Mesendoderm (in vitro differentiated cells): ENCODE measurements around the gene CLEC18A.
"Not testable (repeated sequence)": the region's sequence is repeated elsewhere in the genome, so short reads cannot be mapped to it uniquely, and the experiment has no call there.

ENCODE experiments used
- DNase-seq: peaks from one replicate; pipeline ENCODE4 v3.0.0; 2013
- H2AK5ac ChIP-seq: 2 replicates; pipeline ENCODE4 v1.6.1; 2013; ENCODE audit warnings: low read length, inconsistent platforms
- H2BK120ac ChIP-seq: 2 replicates; pipeline ENCODE4 v1.6.1; 2013; ENCODE audit warnings: low read depth, mild to moderate bottlenecking, low read length, moderate library complexity, mixed read lengths
- H2BK15ac ChIP-seq: replicated peaks from 2 replicates; pipeline ENCODE4 v1.6.1; 2013; ENCODE audit warnings: low read depth, mild to moderate bottlenecking, moderate library complexity
- H2BK5ac ChIP-seq: 2 replicates; pipeline ENCODE4 v1.6.1; 2013; ENCODE audit warnings: low read length, inconsistent platforms
- H3K18ac ChIP-seq: 2 replicates; pipeline ENCODE4 v1.6.1; 2013; ENCODE audit warnings: mild to moderate bottlenecking, low read length, mixed read lengths
- H3K23ac ChIP-seq: one replicate; pipeline ENCODE4 v1.6.1; 2013; ENCODE audit warnings: low read length
- H3K27ac ChIP-seq: 2 replicates; pipeline ENCODE4 v1.5.1; 2013; ENCODE audit warnings: low read depth, mild to moderate bottlenecking, inconsistent platforms, low read length, moderate library complexity
- H3K27me3 ChIP-seq: 2 replicates; pipeline ENCODE4 v1.6.1; 2013; ENCODE audit warnings: low read length, control low read depth, mild to moderate bottlenecking, inconsistent platforms; ENCODE audit not compliant: insufficient read depth, poor library complexity
- H3K36me3 ChIP-seq: 2 replicates; pipeline ENCODE4 v1.6.1; 2013; ENCODE audit warnings: low read length, inconsistent platforms; ENCODE audit not compliant: control insufficient read depth, insufficient read depth
- H3K4ac ChIP-seq: one replicate; pipeline ENCODE4 v1.6.1; 2013; ENCODE audit warnings: low read depth, mild to moderate bottlenecking, low read length, moderate library complexity
- H3K4me1 ChIP-seq: 2 replicates; pipeline ENCODE4 v1.6.1; 2013; ENCODE audit warnings: low read depth, low read length, inconsistent platforms; ENCODE audit not compliant: control insufficient read depth
- H3K4me2 ChIP-seq: 2 replicates; pipeline ENCODE4 v1.6.1; 2013; ENCODE audit warnings: low read length
- H3K4me3 ChIP-seq: 2 replicates; pipeline ENCODE4 v1.5.1; 2013; ENCODE audit warnings: mild to moderate bottlenecking, low read length
- H3K56ac ChIP-seq: one replicate; pipeline ENCODE4 v1.6.1; 2013; ENCODE audit warnings: low read length
- H3K79me1 ChIP-seq: 2 replicates; pipeline ENCODE4 v1.6.1; 2013; ENCODE audit warnings: low read length, inconsistent platforms
- H3K79me2 ChIP-seq: 2 replicates; pipeline ENCODE4 v1.6.1; 2013; ENCODE audit warnings: mild to moderate bottlenecking, low read length; ENCODE audit not compliant: control insufficient read depth, insufficient read depth
- H3K9ac ChIP-seq: 2 replicates; pipeline ENCODE4 v1.6.1; 2013; ENCODE audit warnings: low read length, inconsistent platforms
- H4K5ac ChIP-seq: one replicate; pipeline ENCODE4 v1.6.1; 2013; ENCODE audit warnings: low read length
- H4K8ac ChIP-seq: one replicate; pipeline ENCODE4 v1.6.1; 2013; ENCODE audit warnings: low read depth, mild to moderate bottlenecking, control low read depth, low read length, moderate library complexity
- WGBS: extraction: QIAGEN DNeasy Blood & Tissue Kit; methylation state at CpG from one replicate; pipeline ENCODE4 v1.1.7; 2013; ENCODE audit warnings: low lambda C conversion rate, missing lambda C conversion rate; ENCODE audit not compliant: insufficient coverage; ENCODE audit errors: extremely low coverage; 5-methylcytosine and 5-hydroxymethylcytosine counted together

CLEC18A gene

DNA sequence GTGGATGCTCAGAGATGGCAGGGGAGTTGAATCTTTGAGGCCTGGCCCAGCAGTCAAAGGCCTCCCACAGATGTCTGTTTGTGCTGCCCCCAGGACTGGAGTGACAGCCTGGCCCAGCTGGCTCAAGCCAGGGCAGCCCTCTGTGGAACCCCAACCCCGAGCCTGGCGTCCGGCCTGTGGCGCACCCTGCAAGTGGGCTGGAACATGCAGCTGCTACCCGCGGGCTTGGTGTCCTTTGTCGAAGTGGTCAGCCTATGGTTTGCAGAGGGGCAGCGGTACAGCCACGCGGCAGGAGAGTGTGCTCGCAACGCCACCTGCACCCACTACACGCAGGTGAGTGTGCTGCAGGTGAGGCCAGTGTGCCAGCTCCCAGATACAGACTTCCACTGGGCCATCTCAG is 3.1 kb downstream of the CLEC18A start:
- H2BK15ac ChIP-seq, H2AK5ac ChIP-seq, H2BK120ac ChIP-seq, H4K8ac ChIP-seq, H3K9ac ChIP-seq, H3K23ac ChIP-seq, H3K79me2 ChIP-seq, H3K18ac ChIP-seq, H3K4me2 ChIP-seq, H2BK5ac ChIP-seq, H3K56ac ChIP-seq, H3K27me3 ChIP-seq, H4K5ac ChIP-seq, H3K4me3 ChIP-seq, H3K4me1 ChIP-seq, DNase-seq, H3K79me1 ChIP-seq, H3K36me3 ChIP-seq, H3K4ac ChIP-seq, H3K27ac ChIP-seq: not testable (repeated sequence)
- no CpG with 5 or more reads among the region's 13 CpGs for WGBS

DNA sequence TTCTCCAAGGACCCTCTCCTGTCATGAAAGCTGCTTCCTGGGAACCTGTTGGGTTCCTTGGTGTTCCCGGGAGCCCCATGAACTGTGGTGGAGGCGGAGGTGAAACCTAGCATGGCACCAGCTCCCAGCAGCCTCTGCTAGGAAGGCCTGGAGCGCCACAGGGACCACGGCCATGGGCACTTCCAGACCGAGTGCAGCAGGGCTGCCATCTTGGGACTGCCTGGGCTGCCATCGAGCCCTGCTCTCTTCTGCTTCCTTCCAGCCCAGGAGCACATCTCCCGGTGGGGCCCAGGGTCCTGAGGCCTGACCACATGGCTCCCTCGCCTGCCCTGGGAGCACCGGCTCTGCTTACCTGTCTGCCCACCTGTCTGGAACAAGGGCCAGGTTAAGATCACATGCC is 12.2 kb downstream of the CLEC18A start:
- H3K4me2 ChIP-seq, H3K23ac ChIP-seq, H4K8ac ChIP-seq, H3K27ac ChIP-seq, H2BK15ac ChIP-seq, H3K4me1 ChIP-seq, H3K9ac ChIP-seq, H3K4ac ChIP-seq, H2BK5ac ChIP-seq, H2BK120ac ChIP-seq, H3K36me3 ChIP-seq, H3K4me3 ChIP-seq, H2AK5ac ChIP-seq, H3K79me1 ChIP-seq, H3K79me2 ChIP-seq, H3K56ac ChIP-seq, H3K27me3 ChIP-seq, DNase-seq, H4K5ac ChIP-seq, H3K18ac ChIP-seq: not testable (repeated sequence)
- no CpG with 5 or more reads among the region's 9 CpGs for WGBS

GRCh38 chr16:69964960-69965660 is 14.0 kb downstream of the CLEC18A start:
- not testable (repeated sequence) for H3K79me1 ChIP-seq, H3K36me3 ChIP-seq, DNase-seq, H3K27me3 ChIP-seq, H2BK120ac ChIP-seq, H3K79me2 ChIP-seq, H4K5ac ChIP-seq, H3K18ac ChIP-seq, H4K8ac ChIP-seq, H3K9ac ChIP-seq, H3K4me2 ChIP-seq, H3K4me3 ChIP-seq, H3K27ac ChIP-seq, H3K4ac ChIP-seq, H3K4me1 ChIP-seq, H2BK5ac ChIP-seq, H3K23ac ChIP-seq, H2AK5ac ChIP-seq, H2BK15ac ChIP-seq
- no CpG with 5 or more reads among the region's 68 CpGs for WGBS
- peak overlapping the region; percentile 25 for H3K56ac ChIP-seq

- H2BK15ac ChIP-seq, H3K4me2 ChIP-seq: not testable (repeated sequence)
Measured at GRCh38 chr16:69965661-69966054, 14.5 kb downstream of the CLEC18A start.

DNA sequence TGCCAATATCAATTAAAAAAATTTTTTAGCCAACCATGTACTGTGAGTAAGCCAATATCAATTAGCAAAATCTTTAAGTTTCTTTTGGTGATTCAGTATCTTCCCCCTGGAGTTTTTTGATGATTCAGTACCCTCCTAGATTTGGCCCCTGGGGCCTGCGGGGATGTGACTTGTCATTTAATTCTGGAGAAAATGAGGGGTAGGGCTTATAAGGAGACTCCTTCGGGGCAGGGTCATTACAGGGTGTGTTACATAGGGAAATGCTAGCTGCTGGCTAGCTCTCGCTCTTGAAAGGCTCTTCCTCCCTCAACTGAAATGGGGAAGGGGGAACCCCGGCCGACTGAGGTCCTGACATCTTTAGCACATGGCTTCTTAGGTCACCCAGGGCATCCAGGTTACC is 16.6 kb downstream of the CLEC18A start:
- H3K27ac ChIP-seq, DNase-seq, H3K56ac ChIP-seq, H3K4me3 ChIP-seq, H2AK5ac ChIP-seq, H3K9ac ChIP-seq, H3K4me2 ChIP-seq, H3K23ac ChIP-seq, H4K8ac ChIP-seq, H2BK5ac ChIP-seq, H2BK120ac ChIP-seq, H3K36me3 ChIP-seq, H3K4ac ChIP-seq, H2BK15ac ChIP-seq, H4K5ac ChIP-seq, H3K18ac ChIP-seq, H3K4me1 ChIP-seq, H3K27me3 ChIP-seq, H3K79me2 ChIP-seq, H3K79me1 ChIP-seq: not testable (repeated sequence)
- no CpG with 5 or more reads among the region's 5 CpGs for WGBS

More at GRCh38 chr16:69965661-69966054, 14.5 kb downstream of the CLEC18A start:
- H3K4me3 ChIP-seq, H3K27me3 ChIP-seq, H3K79me1 ChIP-seq, H3K9ac ChIP-seq, H3K4ac ChIP-seq, H3K23ac ChIP-seq, DNase-seq, H4K8ac ChIP-seq, H4K5ac ChIP-seq, H3K27ac ChIP-seq, H3K36me3 ChIP-seq, H3K79me2 ChIP-seq, H2BK120ac ChIP-seq, H3K56ac ChIP-seq, H2BK5ac ChIP-seq, H3K4me1 ChIP-seq, H3K18ac ChIP-seq, H2AK5ac ChIP-seq: not testable (repeated sequence)
- no CpG with 5 or more reads among the region's 24 CpGs for WGBS

- not testable (repeated sequence) for H3K23ac ChIP-seq, H3K4me2 ChIP-seq, H3K27me3 ChIP-seq, H3K56ac ChIP-seq, H3K27ac ChIP-seq, H4K8ac ChIP-seq, H3K79me2 ChIP-seq, H3K4ac ChIP-seq, H3K9ac ChIP-seq, H2BK5ac ChIP-seq, H4K5ac ChIP-seq, H3K79me1 ChIP-seq, H2BK15ac ChIP-seq, H3K4me1 ChIP-seq, H2AK5ac ChIP-seq, H3K4me3 ChIP-seq, DNase-seq, H3K18ac ChIP-seq, H3K36me3 ChIP-seq, H2BK120ac ChIP-seq
- no CpG with 5 or more reads among the region's 10 CpGs for WGBS
Measured at GRCh38 chr16:69968125-69968524, 17.0 kb downstream of the CLEC18A start.
